WTC11 (cell line): ENCODE results near the gene RABGAP1. TPM values are rescaled to one million over a fixed set of nuclear protein-coding genes. Genes with fewer than 3 reads are reported as not detected.

ENCODE experiments used
- ATAC-seq: fragments of 200-7000 bp; cut with Tn5 transposase; 2 replicates; pipeline ENCODE4 v1.10.0; 2021; ENCODE audit warnings: mild to moderate bottlenecking, moderate library complexity
- CTCF ChIA-PET: fragments of 300-600 bp; sonication (Branson Sonifier 250); formaldehyde crosslinking; loops from one replicate; lab custom pipeline; 2021; ENCODE audit warnings: antibody characterized with exemption; lab: Charles Lee
- POLR2A ChIA-PET: fragments of 350-600 bp; sonication (Branson Sonifier 250); formaldehyde crosslinking; loops from one replicate; lab custom pipeline; 2021; ENCODE audit warnings: antibody characterized with exemption; lab: Charles Lee
- DNase-seq: peaks from one replicate; pipeline ENCODE4 v3.0.0; 2021; ENCODE audit warnings: low spot score
- H3K27ac Mint-ChIP-seq: 2 replicates; pipeline ENCODE4 v1.8.0; 2021; ENCODE audit warnings: mixed read lengths
- H3K27me3 Mint-ChIP-seq: 2 replicates; pipeline ENCODE4 v1.8.0; 2021; ENCODE audit warnings: low read depth, mild to moderate bottlenecking, moderate library complexity, mixed read lengths
- H3K36me3 Mint-ChIP-seq: 2 replicates; pipeline ENCODE4 v1.8.0; 2021; ENCODE audit warnings: mixed read lengths
- H3K4me1 Mint-ChIP-seq: 2 replicates; pipeline ENCODE4 v1.8.0; 2022; ENCODE audit warnings: mixed read lengths
- H3K4me3 Mint-ChIP-seq: 2 replicates; pipeline ENCODE4 v1.8.0; 2021; ENCODE audit warnings: mild to moderate bottlenecking, moderate library complexity, mixed read lengths
- H3K9me3 Mint-ChIP-seq: 2 replicates; pipeline ENCODE4 v1.8.0; 2021; ENCODE audit warnings: mixed read lengths
- CREM ChIP-seq: sonication (generic); formaldehyde crosslinking; IDR thresholded peaks from 2 replicates; pipeline ENCODE4 v1.8.1; 2022; ENCODE audit warnings: mild to moderate bottlenecking, missing genetic modification reagents, moderate library complexity
- GABPB1 ChIP-seq: sonication (generic); formaldehyde crosslinking; IDR thresholded peaks from 2 replicates; pipeline ENCODE4 v1.8.1; 2023; ENCODE audit warnings: mild to moderate bottlenecking, missing genetic modification reagents
- JUN ChIP-seq: sonication (generic); formaldehyde crosslinking; IDR thresholded peaks from 2 replicates; pipeline ENCODE4 v1.8.0; 2023; ENCODE audit warnings: mild to moderate bottlenecking, missing genetic modification reagents
- KAT7 ChIP-seq: sonication (generic); formaldehyde crosslinking; IDR thresholded peaks from 2 replicates; pipeline ENCODE4 v1.8.1; 2023; ENCODE audit warnings: missing genetic modification reagents, mild to moderate bottlenecking, borderline replicate concordance
- OVOL2 ChIP-seq: fragments of 250-450 bp; sonication (Bioruptor Pico); IDR thresholded peaks from 2 replicates; pipeline ENCODE4 v1.9.0; 2021; ENCODE audit warnings: mild to moderate bottlenecking, borderline replicate concordance
- SMAD3 ChIP-seq: sonication (generic); formaldehyde crosslinking; IDR thresholded peaks from 2 replicates; pipeline ENCODE4 v1.8.0; 2022; ENCODE audit warnings: missing genetic modification reagents, mild to moderate bottlenecking, borderline replicate concordance
- SOX15 ChIP-seq: fragments of 250-450 bp; sonication (Bioruptor Pico); IDR thresholded peaks from 2 replicates; pipeline ENCODE4 v1.9.0; 2021; ENCODE audit warnings: mild to moderate bottlenecking
- TCF7 ChIP-seq: sonication (generic); formaldehyde crosslinking; IDR thresholded peaks from 2 replicates; pipeline ENCODE4 v1.8.0; 2022; ENCODE audit warnings: mild to moderate bottlenecking, low read depth, missing genetic modification reagents, moderate library complexity
- ZNF121 ChIP-seq: sonication (generic); formaldehyde crosslinking; IDR thresholded peaks from 2 replicates; pipeline ENCODE4 v1.8.0; 2023; ENCODE audit warnings: missing genetic modification reagents
- ZNF423 ChIP-seq: fragments of 250-450 bp; sonication (Bioruptor Pico); IDR thresholded peaks from 2 replicates; pipeline ENCODE4 v2.1.2; 2022; ENCODE audit warnings: mild to moderate bottlenecking, moderate library complexity
- ZNF671 ChIP-seq: fragments of 250-450 bp; sonication (Bioruptor Pico); IDR thresholded peaks from 2 replicates; pipeline ENCODE4 v1.8.0; 2021; ENCODE audit warnings: mild to moderate bottlenecking
- total RNA-seq: library from RNA; stranded (reverse); gene quantifications from 3 replicates; pipeline ENCODE4 v1.2.3, GENCODE V29; 2021
- TF ChIP-seq, protein P1 (sequence below): sonication (generic); formaldehyde crosslinking; IDR thresholded peaks from 2 replicates; pipeline ENCODE4 v1.8.1; 2022; ENCODE audit warnings: mild to moderate bottlenecking, missing genetic modification reagents, moderate library complexity, borderline replicate concordance
- TF ChIP-seq, protein P2 (sequence below): fragments of 250-450 bp; sonication (Bioruptor Pico); IDR thresholded peaks from 2 replicates; pipeline ENCODE4 v1.9.0; 2021; ENCODE audit warnings: mild to moderate bottlenecking
- TF ChIP-seq, protein P3 (sequence below): sonication (generic); formaldehyde crosslinking; IDR thresholded peaks from 2 replicates; pipeline ENCODE4 v1.8.0; 2022; ENCODE audit warnings: mild to moderate bottlenecking, missing genetic modification reagents
- TF ChIP-seq, protein P4 (sequence below): sonication (generic); formaldehyde crosslinking; IDR thresholded peaks from 2 replicates; pipeline ENCODE4 v1.8.0; 2022; ENCODE audit warnings: mild to moderate bottlenecking, missing genetic modification reagents
- TF ChIP-seq, protein P5 (sequence below): sonication (generic); formaldehyde crosslinking; IDR thresholded peaks from 2 replicates; pipeline ENCODE4 v1.8.0; 2022; ENCODE audit warnings: missing genetic modification reagents
- TF ChIP-seq, protein P6 (sequence below): sonication (generic); formaldehyde crosslinking; IDR thresholded peaks from 2 replicates; pipeline ENCODE4 v1.8.1; 2022; ENCODE audit warnings: low read depth, mild to moderate bottlenecking, moderate library complexity, missing genetic modification reagents, borderline replicate concordance

RABGAP1 gene
- total RNA-seq, 1 experiment from 2014 or later: 38.1 TPM

DNA sequence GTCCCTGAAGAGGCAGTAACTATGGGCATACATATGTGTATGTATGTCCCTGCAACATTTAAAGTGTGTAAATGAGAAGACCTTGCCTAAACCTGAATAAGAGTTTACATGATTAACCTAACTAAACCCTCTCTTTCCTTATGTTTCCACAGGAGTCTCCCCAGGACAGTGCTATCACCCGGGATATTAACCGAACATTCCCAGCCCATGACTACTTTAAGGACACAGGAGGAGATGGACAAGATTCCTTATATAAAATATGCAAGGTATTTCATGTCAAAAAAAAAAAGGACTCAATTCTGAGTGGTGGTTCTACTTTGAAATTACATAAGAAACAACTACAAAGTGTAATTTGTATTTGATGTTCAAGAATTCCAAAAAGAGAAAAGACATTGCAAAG lies 124.4 kb downstream of the RABGAP1 start:
- ChIA-PET POLR2A (no interaction called here), CTCF (no interaction called here)
- H3K27ac Mint-ChIP-seq: no peak overlapping the region

DNA sequence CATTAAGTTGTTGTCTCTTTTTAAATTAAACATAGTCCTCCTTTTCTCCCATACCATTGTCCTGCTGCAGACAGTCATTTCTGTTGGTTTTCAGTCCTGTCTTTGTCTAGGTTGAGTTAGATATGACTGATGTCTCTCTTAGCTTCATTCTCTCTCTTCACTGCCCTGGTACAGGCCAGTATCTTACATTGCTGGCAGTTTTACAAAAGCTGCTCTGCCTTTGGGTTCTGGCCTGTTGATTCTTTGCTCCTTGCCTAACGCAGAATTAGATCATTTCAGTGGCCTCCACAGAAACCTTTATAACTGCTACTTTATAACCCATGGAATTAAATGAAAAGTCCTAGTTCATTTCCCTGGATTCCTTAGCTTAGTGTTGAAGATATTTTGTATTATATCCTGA lies 126.3 kb downstream of the RABGAP1 start:
- no peak for ATAC-seq

More for the DNA sequence above, 124.4 kb downstream of the RABGAP1 start:
- DNase-seq (no peak), ATAC-seq (no peak)
- Mint-ChIP-seq H3K4me1 (peaks cover 21% of the 10 kb centered on the region), H3K36me3 (peaks cover 33% of the 10 kb centered on the region), H3K4me3 (no peak overlapping the region), H3K27me3 (no peaks in the 10 kb centered on the region), H3K9me3 (no peaks in the 10 kb centered on the region)
- TF ChIP-seq ZNF671 (CRISPR knock-in tag): no peak
- TF ChIP-seq, protein P1, sequence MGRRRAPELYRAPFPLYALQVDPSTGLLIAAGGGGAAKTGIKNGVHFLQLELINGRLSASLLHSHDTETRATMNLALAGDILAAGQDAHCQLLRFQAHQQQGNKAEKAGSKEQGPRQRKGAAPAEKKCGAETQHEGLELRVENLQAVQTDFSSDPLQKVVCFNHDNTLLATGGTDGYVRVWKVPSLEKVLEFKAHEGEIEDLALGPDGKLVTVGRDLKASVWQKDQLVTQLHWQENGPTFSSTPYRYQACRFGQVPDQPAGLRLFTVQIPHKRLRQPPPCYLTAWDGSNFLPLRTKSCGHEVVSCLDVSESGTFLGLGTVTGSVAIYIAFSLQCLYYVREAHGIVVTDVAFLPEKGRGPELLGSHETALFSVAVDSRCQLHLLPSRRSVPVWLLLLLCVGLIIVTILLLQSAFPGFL (CRISPR knock-in tag): no peak
- TF ChIP-seq ZNF121: no peak

DNA sequence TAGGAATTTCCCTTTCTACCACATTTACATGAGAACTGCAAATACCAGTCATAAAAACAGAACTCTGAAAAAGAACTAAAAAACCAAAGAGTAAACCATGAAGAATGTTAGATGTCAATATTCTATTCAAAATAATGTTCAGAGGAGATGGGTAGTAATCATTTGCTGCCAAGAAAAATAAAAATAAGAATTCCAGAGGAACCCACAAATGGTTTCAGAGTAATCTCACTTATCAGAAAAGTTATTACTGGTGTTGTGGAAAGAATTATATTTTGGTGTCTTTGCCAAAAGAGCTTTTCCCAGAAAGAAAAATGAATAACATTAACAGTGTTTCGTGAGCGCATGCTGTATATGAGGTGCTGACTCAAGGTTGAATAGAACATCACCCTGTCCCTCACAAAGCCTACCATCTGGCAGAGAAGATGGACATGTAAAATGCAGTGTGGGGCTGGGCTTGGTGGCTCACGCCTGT lies 128.2 kb downstream of the RABGAP1 start:
- Mint-ChIP-seq H3K9me3 (no peaks in the 10 kb centered on the region), H3K4me1 (peaks cover 43% of the 10 kb centered on the region), H3K27me3 (no peaks in the 10 kb centered on the region), H3K36me3 (peaks cover 39% of the 10 kb centered on the region), H3K27ac (no peak overlapping the region), H3K4me3 (no peak overlapping the region)
- TF ChIP-seq, protein P1 (CRISPR knock-in tag): no peak
- TF ChIP-seq, protein P2, sequence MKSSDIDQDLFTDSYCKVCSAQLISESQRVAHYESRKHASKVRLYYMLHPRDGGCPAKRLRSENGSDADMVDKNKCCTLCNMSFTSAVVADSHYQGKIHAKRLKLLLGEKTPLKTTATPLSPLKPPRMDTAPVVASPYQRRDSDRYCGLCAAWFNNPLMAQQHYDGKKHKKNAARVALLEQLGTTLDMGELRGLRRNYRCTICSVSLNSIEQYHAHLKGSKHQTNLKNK: no peak
- TF ChIP-seq KAT7 (CRISPR knock-in tag) (no peak), TCF7 (CRISPR knock-in tag) (no peak), CREM (CRISPR knock-in tag) (no peak), JUN (no peak), SMAD3 (CRISPR knock-in tag) (no peak), ZNF423 (no peak), SOX15 (CRISPR knock-in tag) (no peak), OVOL2 (CRISPR knock-in tag) (no peak), GABPB1 (CRISPR knock-in tag) (no peak)
- TF ChIP-seq, protein P3, sequence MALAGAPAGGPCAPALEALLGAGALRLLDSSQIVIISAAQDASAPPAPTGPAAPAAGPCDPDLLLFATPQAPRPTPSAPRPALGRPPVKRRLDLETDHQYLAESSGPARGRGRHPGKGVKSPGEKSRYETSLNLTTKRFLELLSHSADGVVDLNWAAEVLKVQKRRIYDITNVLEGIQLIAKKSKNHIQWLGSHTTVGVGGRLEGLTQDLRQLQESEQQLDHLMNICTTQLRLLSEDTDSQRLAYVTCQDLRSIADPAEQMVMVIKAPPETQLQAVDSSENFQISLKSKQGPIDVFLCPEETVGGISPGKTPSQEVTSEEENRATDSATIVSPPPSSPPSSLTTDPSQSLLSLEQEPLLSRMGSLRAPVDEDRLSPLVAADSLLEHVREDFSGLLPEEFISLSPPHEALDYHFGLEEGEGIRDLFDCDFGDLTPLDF (CRISPR knock-in tag): no peak
- TF ChIP-seq, protein P4, sequence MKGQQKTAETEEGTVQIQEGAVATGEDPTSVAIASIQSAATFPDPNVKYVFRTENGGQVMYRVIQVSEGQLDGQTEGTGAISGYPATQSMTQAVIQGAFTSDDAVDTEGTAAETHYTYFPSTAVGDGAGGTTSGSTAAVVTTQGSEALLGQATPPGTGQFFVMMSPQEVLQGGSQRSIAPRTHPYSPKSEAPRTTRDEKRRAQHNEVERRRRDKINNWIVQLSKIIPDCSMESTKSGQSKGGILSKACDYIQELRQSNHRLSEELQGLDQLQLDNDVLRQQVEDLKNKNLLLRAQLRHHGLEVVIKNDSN (CRISPR knock-in tag): no peak
- TF ChIP-seq, protein P5, sequence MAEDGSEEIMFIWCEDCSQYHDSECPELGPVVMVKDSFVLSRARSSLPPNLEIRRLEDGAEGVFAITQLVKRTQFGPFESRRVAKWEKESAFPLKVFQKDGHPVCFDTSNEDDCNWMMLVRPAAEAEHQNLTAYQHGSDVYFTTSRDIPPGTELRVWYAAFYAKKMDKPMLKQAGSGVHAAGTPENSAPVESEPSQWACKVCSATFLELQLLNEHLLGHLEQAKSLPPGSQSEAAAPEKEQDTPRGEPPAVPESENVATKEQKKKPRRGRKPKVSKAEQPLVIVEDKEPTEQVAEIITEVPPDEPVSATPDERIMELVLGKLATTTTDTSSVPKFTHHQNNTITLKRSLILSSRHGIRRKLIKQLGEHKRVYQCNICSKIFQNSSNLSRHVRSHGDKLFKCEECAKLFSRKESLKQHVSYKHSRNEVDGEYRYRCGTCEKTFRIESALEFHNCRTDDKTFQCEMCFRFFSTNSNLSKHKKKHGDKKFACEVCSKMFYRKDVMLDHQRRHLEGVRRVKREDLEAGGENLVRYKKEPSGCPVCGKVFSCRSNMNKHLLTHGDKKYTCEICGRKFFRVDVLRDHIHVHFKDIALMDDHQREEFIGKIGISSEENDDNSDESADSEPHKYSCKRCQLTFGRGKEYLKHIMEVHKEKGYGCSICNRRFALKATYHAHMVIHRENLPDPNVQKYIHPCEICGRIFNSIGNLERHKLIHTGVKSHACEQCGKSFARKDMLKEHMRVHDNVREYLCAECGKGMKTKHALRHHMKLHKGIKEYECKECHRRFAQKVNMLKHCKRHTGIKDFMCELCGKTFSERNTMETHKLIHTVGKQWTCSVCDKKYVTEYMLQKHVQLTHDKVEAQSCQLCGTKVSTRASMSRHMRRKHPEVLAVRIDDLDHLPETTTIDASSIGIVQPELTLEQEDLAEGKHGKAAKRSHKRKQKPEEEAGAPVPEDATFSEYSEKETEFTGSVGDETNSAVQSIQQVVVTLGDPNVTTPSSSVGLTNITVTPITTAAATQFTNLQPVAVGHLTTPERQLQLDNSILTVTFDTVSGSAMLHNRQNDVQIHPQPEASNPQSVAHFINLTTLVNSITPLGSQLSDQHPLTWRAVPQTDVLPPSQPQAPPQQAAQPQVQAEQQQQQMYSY (CRISPR knock-in tag): no peak
- TF ChIP-seq, protein P6, sequence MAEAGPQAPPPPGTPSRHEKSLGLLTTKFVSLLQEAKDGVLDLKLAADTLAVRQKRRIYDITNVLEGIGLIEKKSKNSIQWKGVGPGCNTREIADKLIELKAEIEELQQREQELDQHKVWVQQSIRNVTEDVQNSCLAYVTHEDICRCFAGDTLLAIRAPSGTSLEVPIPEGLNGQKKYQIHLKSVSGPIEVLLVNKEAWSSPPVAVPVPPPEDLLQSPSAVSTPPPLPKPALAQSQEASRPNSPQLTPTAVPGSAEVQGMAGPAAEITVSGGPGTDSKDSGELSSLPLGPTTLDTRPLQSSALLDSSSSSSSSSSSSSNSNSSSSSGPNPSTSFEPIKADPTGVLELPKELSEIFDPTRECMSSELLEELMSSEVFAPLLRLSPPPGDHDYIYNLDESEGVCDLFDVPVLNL (CRISPR knock-in tag): no peak
- DNase-seq (no peak), ATAC-seq (no peak)
- POLR2A ChIA-PET: no interaction called here
- CTCF ChIA-PET: no interaction called here

More for the DNA sequence above, 126.3 kb downstream of the RABGAP1 start:
- DNase-seq: no peak
- TF ChIP-seq GABPB1 (CRISPR knock-in tag): no peak
- peaks cover 40% of the 10 kb centered on the region for H3K36me3 Mint-ChIP-seq
- ChIA-PET POLR2A (no interaction called here), CTCF (no interaction called here)
- peaks cover 38% of the 10 kb centered on the region for H3K4me1 Mint-ChIP-seq
- no peaks in the 10 kb centered on the region for H3K9me3 Mint-ChIP-seq
- H3K27ac Mint-ChIP-seq: no peak overlapping the region
- no peaks in the 10 kb centered on the region for H3K27me3 Mint-ChIP-seq
- no peak overlapping the region for H3K4me3 Mint-ChIP-seq
